Esophagus (tissue), 2 donors: ENCODE measurements around the gene PDE11A. TPM values are rescaled to one million over a fixed set of nuclear protein-coding genes. Genes with fewer than 3 reads are reported as not detected.

Experiments used
- H3K27ac ChIP-seq, 2 donors: one replicate each; pipeline ENCODE4 v1.5.1; 2013; ENCODE audit warnings: low read depth in 2 of 2, mild to moderate bottlenecking in 2 of 2, inconsistent platforms in 1 of 2, low read length in 1 of 2, moderate library complexity in 1 of 2
- H3K27me3 ChIP-seq, 2 donors: one replicate each; pipeline ENCODE4 v1.6.1; 2013; ENCODE audit warnings: low read length in 2 of 2, control low read depth in 1 of 2, mild to moderate bottlenecking in 1 of 2; ENCODE audit not compliant: insufficient read depth in 2 of 2, control insufficient read depth in 1 of 2
- H3K36me3 ChIP-seq, 2 donors: one replicate each; pipeline ENCODE4 v1.6.1; 2013; ENCODE audit warnings: low read length in 1 of 2; ENCODE audit not compliant: control insufficient read depth in 2 of 2, insufficient read depth in 2 of 2
- H3K4me1 ChIP-seq, 2 donors: one replicate each; pipeline ENCODE4 v1.6.1; 2013; ENCODE audit warnings: low read length in 1 of 2; ENCODE audit not compliant: control insufficient read depth in 2 of 2, insufficient read depth in 2 of 2
- H3K4me3 ChIP-seq, 2 donors: one replicate each; pipeline ENCODE4 v1.5.1; 2013; ENCODE audit warnings: low read length in 2 of 2, mild to moderate bottlenecking in 2 of 2, low read depth in 1 of 2, moderate library complexity in 1 of 2
- H3K9me3 ChIP-seq, 2 donors: one replicate each; pipeline ENCODE4 v1.6.1; 2013; ENCODE audit warnings: mild to moderate bottlenecking in 2 of 2, low read depth in 1 of 2, low read length in 1 of 2, moderate library complexity in 1 of 2; ENCODE audit not compliant: control insufficient read depth in 2 of 2, insufficient read depth in 1 of 2
- WGBS, 2 donors: extraction: QIAGEN DNeasy Blood & Tissue Kit; methylation state at CpG; one replicate each; pipeline ENCODE4 v1.1.7; 2013; 5-methylcytosine and 5-hydroxymethylcytosine counted together
- polyA plus RNA-seq, 2 donors: library from polyadenylated mRNA; stranded (reverse); fragments of 200-250 nt; gene quantifications; one replicate each; pipeline ENCODE4 v1.2.3, GENCODE V29; 2013
- donor health status: healthy with polysubstance abuse.
- donor health status: Bipolar disorder and iron deficiency.

The PDE11A gene
- polyA plus RNA-seq, 2 donors: not detected

DNA sequence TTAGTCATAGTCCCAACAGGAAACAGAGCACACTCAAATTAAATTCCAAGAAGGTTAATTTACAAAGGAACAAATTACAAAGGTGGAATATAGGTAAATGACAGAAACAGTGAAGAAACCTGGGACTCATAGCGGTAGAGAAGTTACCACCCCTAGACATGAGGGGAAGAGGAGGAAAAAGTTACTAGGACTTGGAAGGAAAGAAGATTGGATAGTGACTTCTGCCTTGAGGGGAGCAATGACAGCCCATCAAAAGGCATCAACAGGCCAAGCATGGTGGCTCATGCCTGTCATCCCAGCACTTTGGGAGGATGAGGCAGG lies 2.4 kb upstream of the PDE11A start:
- no peak overlapping the region for H3K27ac ChIP-seq
- 92 to 95% methylated on average over 1 of the region's 1 CpG for WGBS, 2 donors
- H3K27me3 ChIP-seq: no peaks in the 10 kb centered on the region
- H3K9me3 ChIP-seq: no peaks in the 10 kb centered on the region
- H3K4me3 ChIP-seq: no peak overlapping the region
- H3K36me3 ChIP-seq: no peaks in the 10 kb centered on the region
- H3K4me1 ChIP-seq: peaks cover 0 to 4% of the 10 kb centered on the region in 2 donors

DNA sequence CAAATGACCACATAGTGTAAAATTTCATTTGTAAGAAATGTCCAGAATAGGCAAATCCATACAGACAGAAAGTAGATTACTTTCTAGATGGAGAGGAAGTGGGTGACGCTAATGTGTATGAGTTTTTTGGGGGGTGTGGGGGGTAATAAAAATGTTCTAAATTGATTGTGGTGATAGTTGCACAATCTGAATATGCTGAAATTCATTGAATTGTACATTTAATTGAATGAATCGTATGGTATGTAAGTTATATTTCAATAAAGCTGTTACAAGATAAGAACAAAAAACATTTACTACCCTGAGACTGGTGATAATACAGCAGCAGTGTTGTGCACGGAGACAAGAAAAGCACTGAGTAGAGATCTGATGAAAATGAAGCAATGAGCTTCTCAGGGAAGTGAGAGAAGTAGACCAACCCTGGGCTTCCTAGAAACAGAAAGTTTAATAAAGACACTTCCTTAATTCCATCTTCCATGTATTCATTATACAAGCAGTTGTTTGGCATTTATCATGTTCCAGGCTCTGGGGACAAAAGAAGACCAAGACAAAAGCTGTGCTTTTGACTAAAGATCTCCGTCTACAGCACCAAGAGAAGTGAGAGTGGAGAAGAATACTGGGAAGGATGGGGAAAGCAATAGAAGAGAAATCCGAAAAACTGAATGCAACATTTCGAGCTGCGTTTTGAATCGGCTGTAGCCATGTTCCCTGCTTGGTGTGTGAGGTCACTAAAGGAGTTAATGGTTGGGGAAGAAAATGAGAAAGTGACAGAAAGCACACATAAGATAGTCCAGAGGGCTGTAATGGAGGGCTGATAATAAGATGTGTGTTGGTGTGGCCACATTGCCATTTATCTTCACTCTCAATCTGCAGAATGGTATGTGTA lies 1.8 kb upstream of the PDE11A start:
- 86 to 88% methylated on average over 8 of the region's 8 CpGs for WGBS, 2 donors
- H3K27me3 ChIP-seq: no peaks in the 10 kb centered on the region
- H3K9me3 ChIP-seq: no peaks in the 10 kb centered on the region
- no peak overlapping the region for H3K27ac ChIP-seq
- no peaks in the 10 kb centered on the region for H3K36me3 ChIP-seq
- H3K4me3 ChIP-seq: no peak overlapping the region
- peaks cover 0 to 4% of the 10 kb centered on the region in 2 donors for H3K4me1 ChIP-seq

DNA sequence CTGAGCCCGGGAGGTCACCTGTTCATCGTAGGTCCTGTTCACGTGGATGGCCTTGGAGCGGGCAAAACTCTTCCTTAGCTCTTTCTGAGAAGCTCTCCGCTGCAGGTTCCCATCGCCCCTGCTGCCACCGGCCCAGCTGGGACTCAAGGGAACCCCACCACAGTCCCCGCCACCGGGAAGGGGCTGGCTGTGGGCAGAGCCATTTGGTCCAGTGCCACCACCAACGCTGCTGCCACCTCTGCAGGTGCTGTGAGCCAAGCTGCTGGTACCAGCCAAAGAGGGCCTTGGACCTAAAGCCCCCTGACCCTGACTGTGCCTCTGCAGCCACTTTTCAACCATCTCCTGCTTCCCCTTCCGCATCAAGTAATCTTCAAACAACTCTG lies 586 bp downstream of the PDE11A start:
- no peaks in the 10 kb centered on the region for H3K27me3 ChIP-seq
- no peaks in the 10 kb centered on the region for H3K9me3 ChIP-seq
- H3K4me3 ChIP-seq: no peak overlapping the region
- no peaks in the 10 kb centered on the region for H3K36me3 ChIP-seq
- H3K27ac ChIP-seq: no peak overlapping the region
- WGBS, 2 donors: 77 to 82% methylated on average over 11 of the region's 11 CpGs
- peaks cover 0 to 4% of the 10 kb centered on the region in 2 donors for H3K4me1 ChIP-seq

DNA sequence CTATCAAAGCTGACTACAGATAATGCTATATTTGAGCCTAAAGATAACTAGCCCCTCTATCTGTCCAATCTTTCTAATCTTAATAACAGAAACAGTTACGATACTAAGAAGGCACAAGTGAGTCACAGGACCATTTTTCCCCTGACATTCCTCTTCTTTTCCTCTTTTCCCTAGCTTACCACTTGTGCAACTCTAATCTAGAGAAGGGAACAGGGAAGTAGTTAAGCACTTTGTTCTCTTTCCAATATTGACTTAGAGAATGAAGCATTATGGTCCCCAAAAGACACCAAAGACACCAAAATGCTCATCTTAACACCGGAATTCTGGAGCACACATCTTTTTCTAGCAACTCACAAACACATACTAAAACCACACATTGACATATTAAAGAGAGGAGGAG lies 1.8 kb downstream of the PDE11A start:
- no peak overlapping the region for H3K27ac ChIP-seq
- H3K4me1 ChIP-seq: peaks cover 0 to 4% of the 10 kb centered on the region in 2 donors
- 47% methylated on average over 2 of the region's 2 CpGs for WGBS, 2 donors
- H3K4me3 ChIP-seq: no peak overlapping the region
- no peaks in the 10 kb centered on the region for H3K9me3 ChIP-seq
- no peaks in the 10 kb centered on the region for H3K36me3 ChIP-seq
- H3K27me3 ChIP-seq: no peaks in the 10 kb centered on the region

DNA sequence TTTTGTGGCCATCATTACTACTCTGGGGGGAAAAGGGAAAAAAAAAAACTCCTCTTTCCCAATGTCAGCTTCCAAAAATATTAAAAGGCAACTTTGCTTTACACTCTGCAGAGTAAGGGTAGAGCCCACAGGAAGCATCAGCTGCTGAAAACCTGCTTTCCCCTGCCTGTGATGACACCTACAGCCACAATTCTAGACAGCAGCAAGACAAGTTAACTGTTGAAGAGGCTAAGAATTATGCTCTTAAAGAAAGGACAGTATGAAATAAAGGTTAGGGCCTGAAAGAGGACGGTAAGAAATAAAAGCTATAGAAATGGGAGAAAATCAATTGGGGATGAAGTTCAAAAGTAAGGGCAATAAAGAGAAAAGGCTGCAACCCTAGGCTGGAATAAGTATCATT lies 3.0 kb downstream of the PDE11A start:
- H3K4me1 ChIP-seq: peaks cover 0 to 4% of the 10 kb centered on the region in 2 donors
- H3K27ac ChIP-seq: no peak overlapping the region
- H3K36me3 ChIP-seq: no peaks in the 10 kb centered on the region
- no peak overlapping the region for H3K4me3 ChIP-seq
- H3K9me3 ChIP-seq: no peaks in the 10 kb centered on the region
- WGBS, 2 donors: 54 to 74% methylated on average over 1 of the region's 1 CpG
- H3K27me3 ChIP-seq: no peaks in the 10 kb centered on the region

DNA sequence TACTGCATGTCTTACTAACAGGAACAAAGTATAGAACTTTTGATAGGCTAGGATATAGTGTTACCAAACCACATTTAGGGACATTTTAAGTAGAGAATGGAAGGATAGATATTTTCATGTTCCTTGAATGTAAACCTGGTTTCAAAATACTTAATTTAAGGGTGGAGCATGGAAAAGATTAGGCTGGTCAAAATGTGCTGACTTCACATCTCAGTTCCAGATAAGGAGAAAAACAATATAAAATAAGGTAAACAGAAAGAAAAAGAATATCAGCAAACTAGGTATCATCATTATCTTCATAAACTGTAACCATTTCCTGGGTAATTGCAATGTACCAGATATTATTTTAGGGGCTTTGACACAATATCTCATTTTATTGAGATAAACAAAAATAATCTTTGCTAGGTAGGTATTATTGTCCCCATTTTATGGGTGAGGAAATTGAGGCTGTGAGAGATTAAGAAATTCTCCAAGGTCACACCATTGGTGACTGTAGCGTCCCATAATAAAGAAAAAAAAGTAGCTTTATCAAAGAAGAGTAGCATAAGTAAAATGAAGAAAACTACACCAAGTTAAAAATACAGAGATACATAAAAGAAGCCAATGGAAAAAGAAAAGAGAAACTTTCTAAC lies 3.6 kb downstream of the PDE11A start:
- H3K27ac ChIP-seq: no peak overlapping the region
- H3K27me3 ChIP-seq: no peaks in the 10 kb centered on the region
- H3K36me3 ChIP-seq: no peaks in the 10 kb centered on the region
- peaks cover 0 to 4% of the 10 kb centered on the region in 2 donors for H3K4me1 ChIP-seq
- H3K4me3 ChIP-seq: no peak overlapping the region
- H3K9me3 ChIP-seq: no peaks in the 10 kb centered on the region
- 91 to 97% methylated on average over 1 of the region's 1 CpG for WGBS, 2 donors

DNA sequence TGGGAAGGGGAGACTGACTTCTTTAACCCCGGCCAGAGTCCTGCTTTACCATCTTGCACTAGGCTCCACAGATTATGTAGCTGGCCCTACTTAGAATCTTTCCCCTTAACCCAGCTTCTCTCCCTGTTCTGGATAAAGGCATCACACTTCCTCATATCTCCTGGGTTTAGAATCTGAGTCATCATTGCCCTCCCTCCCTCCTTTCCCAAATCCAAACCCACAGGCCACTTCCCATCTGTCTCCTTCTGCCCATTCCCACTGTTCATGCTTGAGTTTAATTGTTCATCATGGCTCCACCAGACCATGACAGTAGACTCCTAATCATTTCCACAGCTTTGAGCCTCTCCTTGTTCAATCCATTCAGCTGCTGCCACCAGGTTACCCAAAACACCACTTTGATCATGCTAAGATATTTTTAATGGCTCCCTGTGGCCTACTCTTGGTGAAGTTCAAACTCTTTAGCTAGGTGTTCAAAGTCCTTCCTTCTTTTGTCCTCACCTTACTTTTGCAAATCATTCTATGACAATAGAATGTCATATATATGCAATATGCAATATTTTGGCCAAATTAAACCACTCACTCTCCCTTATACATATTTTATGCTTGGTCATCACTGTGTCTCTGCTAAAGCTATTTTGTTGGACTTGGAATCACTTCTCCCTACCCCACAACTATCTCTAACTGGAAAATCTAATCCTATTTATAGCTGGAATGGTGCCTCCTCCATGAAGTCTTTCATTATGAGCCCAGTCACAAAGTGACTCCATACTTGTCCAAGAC lies 5.5 kb downstream of the PDE11A start:
- no peaks in the 10 kb centered on the region for H3K27me3 ChIP-seq
- H3K27ac ChIP-seq: no peak overlapping the region
- no peaks in the 10 kb centered on the region for H3K9me3 ChIP-seq
- H3K4me1 ChIP-seq: no peaks in the 10 kb centered on the region
- H3K36me3 ChIP-seq: no peaks in the 10 kb centered on the region
- WGBS, 2 donors: 88 to 91% methylated on average over 1 of the region's 1 CpG
- H3K4me3 ChIP-seq: no peak overlapping the region

DNA sequence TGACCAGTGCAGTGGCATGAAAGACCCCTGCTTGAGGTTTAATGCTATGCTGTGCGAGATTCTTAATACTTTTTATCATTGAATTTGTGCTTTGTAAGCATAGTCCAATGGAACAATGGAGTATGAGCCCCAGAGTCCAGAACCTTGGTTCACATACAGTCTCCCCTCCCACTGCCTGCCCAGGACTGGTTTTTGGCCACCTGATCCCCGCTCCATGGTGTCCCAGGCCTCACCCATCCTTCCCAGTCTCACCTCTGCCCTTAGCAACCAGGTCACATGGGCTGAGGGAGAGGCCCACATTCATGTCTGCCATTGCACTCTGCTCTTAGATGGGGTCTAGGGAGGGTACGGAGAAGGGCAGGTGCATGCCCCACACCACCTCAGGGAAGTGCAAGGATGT lies 6.3 kb downstream of the PDE11A start:
- Histone ChIP-seq H3K4me1 (no peaks in the 10 kb centered on the region), H3K4me3 (no peak overlapping the region), H3K9me3 (no peaks in the 10 kb centered on the region), H3K27me3 (no peaks in the 10 kb centered on the region), H3K36me3 (no peaks in the 10 kb centered on the region), H3K27ac (no peak overlapping the region)
- WGBS, 2 donors: 82 to 88% methylated on average over 3 of the region's 3 CpGs

DNA sequence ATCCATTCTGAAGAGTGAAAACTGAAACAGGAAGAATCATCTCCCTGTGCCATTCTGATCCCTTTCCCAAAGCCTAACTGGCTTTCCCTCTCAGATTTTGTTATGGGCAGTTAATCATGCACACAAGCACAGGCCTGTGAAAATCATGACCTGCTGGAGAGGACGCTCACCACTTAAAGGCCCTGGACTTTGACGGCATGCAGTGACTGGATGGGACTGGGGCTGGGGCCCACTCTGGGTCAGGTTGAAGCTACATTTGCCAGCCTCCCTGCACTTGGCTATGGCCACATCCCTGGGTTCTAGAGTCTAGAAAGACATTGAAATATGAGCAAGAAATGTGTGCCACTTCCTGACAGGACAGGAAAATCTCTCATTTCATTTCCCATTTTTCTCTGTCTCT lies 12.9 kb downstream of the PDE11A start:
- Histone ChIP-seq H3K4me3 (no peak overlapping the region), H3K36me3 (no peaks in the 10 kb centered on the region), H3K9me3 (no peaks in the 10 kb centered on the region), H3K4me1 (no peaks in the 10 kb centered on the region), H3K27me3 (no peaks in the 10 kb centered on the region), H3K27ac (no peak overlapping the region)
- WGBS, 2 donors: 87 to 90% methylated on average over 2 of the region's 2 CpGs
